ENCODE results near the gene UCN2. TPM values are rescaled to one million over a fixed set of nuclear protein-coding genes. Genes with fewer than 3 reads are reported as not detected.

The UCN2 gene
- total RNA-seq, 1 experiment from 2014 or later = 0.68 TPM

- no peaks in the 10 kb centered on the region for H3K23me2 ChIP-seq (ENCODE audit: insufficient read length, low read depth, low read length, poor library complexity, severe bottlenecking)
- no peak overlapping the region for H2BK12ac ChIP-seq (ENCODE audit: insufficient read length, low read depth, low read length)
- no peak overlapping the region for H3K56ac ChIP-seq (ENCODE audit: insufficient read length, low read depth, low read length)
- H3K4me1 ChIP-seq (ENCODE audit: insufficient read depth, low read length) = no peaks in the 10 kb centered on the region
- H3K9me3 ChIP-seq (ENCODE audit: control insufficient read depth, low read depth, low read length) = no peaks in the 10 kb centered on the region
- Mint-ChIP-seq H3K27me3 (ENCODE audit: low read depth) (no peaks in the 10 kb centered on the region), H3K27ac (no peak overlapping the region), H3K36me3 (ENCODE audit: insufficient read depth in 1 of 3, low read depth in 3 of 3) (peaks cover 10 to 76% (median 75%) of the 10 kb centered on the region in 3 experiments; a peak in 6 of 7 replicates), H3K4me3 (no peak overlapping the region), H3K9me3 (no peaks in the 10 kb centered on the region), H3K4me1 (no peaks in the 10 kb centered on the region)
- H4K91ac ChIP-seq (ENCODE audit: insufficient read length, low read depth, low read length) = no peak overlapping the region
- H3K4me2 ChIP-seq (ENCODE audit: insufficient read depth, insufficient read length, low read length) = no peak overlapping the region
- no peaks in the 10 kb centered on the region for H4K20me1 ChIP-seq (ENCODE audit: control insufficient read depth, insufficient read depth, insufficient read length)
- no peak overlapping the region for H3K18ac ChIP-seq (ENCODE audit: insufficient read length, low read depth, low read length)
- TF ChIP-seq, protein P1, sequence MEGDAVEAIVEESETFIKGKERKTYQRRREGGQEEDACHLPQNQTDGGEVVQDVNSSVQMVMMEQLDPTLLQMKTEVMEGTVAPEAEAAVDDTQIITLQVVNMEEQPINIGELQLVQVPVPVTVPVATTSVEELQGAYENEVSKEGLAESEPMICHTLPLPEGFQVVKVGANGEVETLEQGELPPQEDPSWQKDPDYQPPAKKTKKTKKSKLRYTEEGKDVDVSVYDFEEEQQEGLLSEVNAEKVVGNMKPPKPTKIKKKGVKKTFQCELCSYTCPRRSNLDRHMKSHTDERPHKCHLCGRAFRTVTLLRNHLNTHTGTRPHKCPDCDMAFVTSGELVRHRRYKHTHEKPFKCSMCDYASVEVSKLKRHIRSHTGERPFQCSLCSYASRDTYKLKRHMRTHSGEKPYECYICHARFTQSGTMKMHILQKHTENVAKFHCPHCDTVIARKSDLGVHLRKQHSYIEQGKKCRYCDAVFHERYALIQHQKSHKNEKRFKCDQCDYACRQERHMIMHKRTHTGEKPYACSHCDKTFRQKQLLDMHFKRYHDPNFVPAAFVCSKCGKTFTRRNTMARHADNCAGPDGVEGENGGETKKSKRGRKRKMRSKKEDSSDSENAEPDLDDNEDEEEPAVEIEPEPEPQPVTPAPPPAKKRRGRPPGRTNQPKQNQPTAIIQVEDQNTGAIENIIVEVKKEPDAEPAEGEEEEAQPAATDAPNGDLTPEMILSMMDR (conservative IDR thresholded peaks at IDR 0.05) = no peak
- WGBS (ENCODE audit: extremely low coverage, insufficient read length, low lambda C conversion rate) = no CpG with 5 or more reads among the region's 19 CpGs
- H3K14ac ChIP-seq (ENCODE audit: insufficient read depth, low read length) = no peak overlapping the region
- DNase-seq = no peak
- H2BK20ac ChIP-seq (ENCODE audit: low read depth, low read length, poor library complexity, severe bottlenecking) = no peak overlapping the region
- no peak overlapping the region for H3T11ph ChIP-seq (ENCODE audit: low read length)
- H4K5ac ChIP-seq (ENCODE audit: insufficient read length, low read depth, low read length) = no peak overlapping the region
- no peak overlapping the region for H2AFZ ChIP-seq (ENCODE audit: low read length)
- no peak overlapping the region for H3K27ac ChIP-seq (ENCODE audit: insufficient read length, low read depth, low read length)
- H3K23ac ChIP-seq (ENCODE audit: insufficient read length, low read depth, low read length) = no peak overlapping the region
- H2AK5ac ChIP-seq (ENCODE audit: insufficient read length, low read length) = no peak overlapping the region
- H3K79me2 ChIP-seq (ENCODE audit: insufficient read depth, low read length) = no peaks in the 10 kb centered on the region
- no peak overlapping the region for H2BK5ac ChIP-seq (ENCODE audit: insufficient read length, low read length)
- H3K9ac ChIP-seq (ENCODE audit: extremely low read depth, insufficient read length, low read length) = no peak overlapping the region
- no peak overlapping the region for H3K4ac ChIP-seq (ENCODE audit: low read depth, low read length)
- no peak overlapping the region for H2BK120ac ChIP-seq (ENCODE audit: low read depth, low read length, poor library complexity, severe bottlenecking)
- H4K8ac ChIP-seq (replicated peaks; ENCODE audit: insufficient read length, low read depth, low read length) = no peak overlapping the region
- no peaks in the 10 kb centered on the region for H3K27me3 ChIP-seq (ENCODE audit: insufficient read depth, low read length)
- no peak overlapping the region for H2BK15ac ChIP-seq (ENCODE audit: low read depth, low read length)
- H3K79me1 ChIP-seq (ENCODE audit: insufficient read depth, low read depth, low read length, poor library complexity, severe bottlenecking) = no peaks in the 10 kb centered on the region
Observed at GRCh38 chr3:48536116-48536515, 27.5 kb downstream of the UCN2 start.
